ENCODE data around the gene DVL2. TPM values are rescaled to one million over a fixed set of nuclear protein-coding genes. Genes with fewer than 3 reads are reported as not detected.
A peak's percentile ranks its signal among the peaks of the same experiment; 100 is the strongest.

The DVL2 gene
- total RNA-seq, 1 experiment from 2014 or later, result 45.3 TPM

DNA sequence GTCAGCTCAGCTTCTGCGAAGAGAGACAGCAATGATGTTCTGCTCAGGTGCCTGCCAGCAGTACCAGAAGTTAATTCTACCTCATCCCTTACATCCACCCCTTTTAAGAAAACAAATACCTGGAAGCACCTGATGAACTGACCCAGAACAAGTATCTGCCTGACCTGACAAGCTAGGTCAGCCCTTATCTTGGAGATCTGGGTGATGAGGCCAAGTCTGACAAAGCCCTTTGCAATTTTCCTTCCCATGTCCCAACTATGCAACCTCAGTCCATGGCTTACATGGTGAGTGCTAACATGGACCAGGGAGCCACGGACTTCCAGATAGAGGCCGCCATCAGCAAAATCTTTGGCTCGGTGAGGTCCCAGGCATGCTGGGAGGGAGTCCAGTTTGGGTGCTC is 10.9 kb downstream of the DVL2 start:
- Histone ChIP-seq H3K27ac (no peak overlapping the region), H3K4me1 (replicated peaks) (peaks cover 22% of the 10 kb centered on the region), H3K36me3 (peaks cover 85% of the 10 kb centered on the region), H3K27me3 (replicated peaks) (no peaks in the 10 kb centered on the region), H3K9me3 (replicated peaks) (no peaks in the 10 kb centered on the region), H3K4me3 (no peak overlapping the region)
- DNase-seq (ENCODE audit: low read depth in 1 of 2, low spot score in 2 of 2), result no peak

DNA sequence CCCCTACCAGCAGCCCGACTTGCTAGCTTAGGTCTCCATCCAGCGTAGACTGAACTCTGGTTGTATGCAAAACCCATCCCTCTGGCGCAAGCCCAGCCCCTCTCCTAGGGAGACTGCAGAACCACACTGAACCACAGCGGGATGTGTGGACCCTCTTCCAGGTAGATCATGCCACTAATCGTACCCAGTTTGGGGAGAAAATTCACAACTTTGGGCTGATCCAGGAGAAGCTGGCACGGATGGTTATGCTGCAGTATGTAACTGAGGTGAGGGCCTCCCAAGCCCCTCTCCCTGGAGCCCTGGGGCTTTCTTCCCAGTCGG is 11.4 kb downstream of the DVL2 start:
- no peaks in the 10 kb centered on the region for H3K9me3 ChIP-seq (replicated peaks)
- no peak overlapping the region for H3K4me3 ChIP-seq
- no peaks in the 10 kb centered on the region for H3K27me3 ChIP-seq (replicated peaks)
- peak in 1 of 2 experiments; percentile 41 for DNase-seq (ENCODE audit: low read depth in 1 of 2, low spot score in 2 of 2)
- H3K27ac ChIP-seq, result no peak overlapping the region
- peaks cover 80% of the 10 kb centered on the region for H3K36me3 ChIP-seq
- H3K4me1 ChIP-seq (replicated peaks), result peaks cover 25% of the 10 kb centered on the region

DNA sequence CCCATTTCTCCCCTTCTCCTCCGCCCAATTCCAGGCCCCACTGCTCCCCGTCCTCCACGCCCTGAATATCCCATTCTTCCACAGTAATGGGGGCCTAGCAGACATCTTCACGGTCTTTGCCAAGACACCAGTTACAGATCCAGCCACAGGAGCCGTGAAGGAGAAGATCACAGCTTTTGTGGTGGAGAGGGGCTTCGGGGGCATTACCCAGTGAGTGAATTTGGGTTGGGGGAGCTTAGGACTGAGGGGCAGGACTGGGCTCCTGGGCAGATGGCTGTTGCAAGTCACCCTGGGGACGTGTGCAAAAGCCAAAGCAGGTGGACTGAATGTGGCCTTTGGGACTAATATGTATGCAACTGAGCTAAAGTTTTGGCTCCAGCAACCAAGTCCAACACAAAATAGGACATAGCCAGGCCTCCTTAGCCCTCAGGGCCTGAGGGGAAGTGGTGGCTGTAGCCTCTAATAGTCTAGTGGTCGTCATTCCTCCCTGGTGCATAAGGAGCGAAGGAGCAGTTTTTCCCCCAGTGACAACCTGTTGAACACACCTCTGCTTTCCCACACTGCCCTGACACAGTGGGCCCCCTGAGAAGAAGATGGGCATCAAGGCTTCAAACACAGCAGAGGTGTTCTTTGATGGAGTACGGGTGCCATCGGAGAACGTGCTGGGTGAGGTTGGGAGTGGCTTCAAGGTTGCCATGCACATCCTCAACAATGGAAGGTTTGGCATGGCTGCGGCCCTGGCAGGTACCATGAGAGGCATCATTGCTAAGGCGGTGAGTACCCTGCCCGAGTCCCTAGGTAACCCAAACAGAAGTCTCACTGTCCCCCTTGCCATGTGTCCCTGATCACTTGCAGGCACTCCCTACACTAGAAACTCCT is 12.0 kb downstream of the DVL2 start:
- Histone ChIP-seq H3K27me3 (replicated peaks) (no peaks in the 10 kb centered on the region), H3K9me3 (replicated peaks) (no peaks in the 10 kb centered on the region), H3K27ac (no peak overlapping the region), H3K36me3 (peaks cover 74% of the 10 kb centered on the region), H3K4me3 (no peak overlapping the region), H3K4me1 (replicated peaks) (peaks cover 29% of the 10 kb centered on the region)
- DNase-seq (ENCODE audit: low read depth in 1 of 2, low spot score in 2 of 2), result no peak

DNA sequence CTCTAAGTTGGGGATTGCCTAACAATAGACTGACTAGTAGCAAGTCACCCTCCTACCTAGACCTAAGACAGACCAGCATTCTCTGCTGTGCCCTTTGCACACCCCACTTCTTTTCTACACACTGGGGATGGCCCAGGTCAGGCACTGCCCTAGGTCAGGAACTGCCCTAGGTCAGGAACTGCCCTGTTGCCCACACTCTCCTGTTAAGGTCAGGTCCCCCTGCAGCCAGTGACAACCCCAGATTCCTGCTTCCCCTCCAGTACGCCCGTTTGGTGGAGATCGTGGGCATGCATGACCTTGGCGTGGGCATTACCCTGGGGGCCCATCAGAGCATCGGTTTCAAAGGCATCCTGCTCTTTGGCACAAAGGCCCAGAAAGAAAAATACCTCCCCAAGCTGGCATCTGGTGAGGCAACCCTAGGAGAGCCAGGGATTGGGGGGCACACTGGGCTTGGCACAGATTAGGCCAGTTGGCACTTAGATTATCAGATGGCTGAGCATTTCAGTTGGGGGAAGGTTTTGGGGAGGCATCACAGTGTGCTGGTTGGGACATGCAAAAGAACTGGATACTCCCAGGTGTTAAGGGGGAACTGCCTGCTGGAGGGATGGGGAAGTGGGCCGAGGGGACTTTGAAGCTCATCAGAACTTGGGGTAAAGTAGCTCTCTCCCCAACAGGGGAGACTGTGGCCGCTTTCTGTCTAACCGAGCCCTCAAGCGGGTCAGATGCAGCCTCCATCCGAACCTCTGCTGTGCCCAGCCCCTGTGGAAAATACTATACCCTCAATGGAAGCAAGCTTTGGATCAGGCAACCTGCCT is 12.8 kb downstream of the DVL2 start:
- H3K27me3 ChIP-seq (replicated peaks), result no peaks in the 10 kb centered on the region
- H3K36me3 ChIP-seq, result peaks cover 66% of the 10 kb centered on the region
- H3K4me3 ChIP-seq, result no peak overlapping the region
- no peak overlapping the region for H3K27ac ChIP-seq
- peaks cover 34% of the 10 kb centered on the region for H3K4me1 ChIP-seq (replicated peaks)
- no peak for DNase-seq (ENCODE audit: low read depth in 1 of 2, low spot score in 2 of 2)
- H3K9me3 ChIP-seq (replicated peaks), result no peaks in the 10 kb centered on the region

DNA sequence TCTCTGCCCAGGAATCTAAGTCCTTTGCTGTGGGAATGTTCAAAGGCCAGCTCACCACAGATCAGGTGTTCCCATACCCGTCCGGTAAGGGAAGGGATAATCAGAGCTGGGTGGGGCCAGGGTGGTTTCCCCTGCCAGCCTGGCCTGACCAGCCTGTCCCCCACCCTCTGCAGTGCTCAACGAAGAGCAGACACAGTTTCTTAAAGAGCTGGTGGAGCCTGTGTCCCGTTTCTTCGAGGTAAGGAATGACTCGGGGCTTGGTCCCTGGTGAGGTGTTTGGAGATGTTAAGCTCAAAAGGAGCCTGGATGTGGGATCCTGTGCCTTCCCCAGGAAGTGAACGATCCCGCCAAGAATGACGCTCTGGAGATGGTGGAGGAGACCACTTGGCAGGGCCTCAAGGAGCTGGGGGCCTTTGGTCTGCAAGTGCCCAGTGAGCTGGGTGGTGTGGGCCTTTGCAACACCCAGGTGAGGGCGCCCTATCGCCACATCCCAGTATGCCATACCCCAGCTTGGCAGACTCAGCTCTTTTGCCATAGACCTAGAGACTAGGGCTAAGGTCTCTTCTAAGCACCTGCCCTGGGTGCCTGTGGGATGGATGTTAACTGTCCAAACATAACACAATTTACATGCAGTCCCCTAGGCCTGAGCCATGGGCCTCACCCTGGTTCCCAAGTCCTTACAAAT is 13.6 kb downstream of the DVL2 start:
- DNase-seq (ENCODE audit: low read depth in 1 of 2, low spot score in 2 of 2), result peak; percentile 38 to 59
- peak overlapping the region; percentile 90 for H3K4me3 ChIP-seq

DNA sequence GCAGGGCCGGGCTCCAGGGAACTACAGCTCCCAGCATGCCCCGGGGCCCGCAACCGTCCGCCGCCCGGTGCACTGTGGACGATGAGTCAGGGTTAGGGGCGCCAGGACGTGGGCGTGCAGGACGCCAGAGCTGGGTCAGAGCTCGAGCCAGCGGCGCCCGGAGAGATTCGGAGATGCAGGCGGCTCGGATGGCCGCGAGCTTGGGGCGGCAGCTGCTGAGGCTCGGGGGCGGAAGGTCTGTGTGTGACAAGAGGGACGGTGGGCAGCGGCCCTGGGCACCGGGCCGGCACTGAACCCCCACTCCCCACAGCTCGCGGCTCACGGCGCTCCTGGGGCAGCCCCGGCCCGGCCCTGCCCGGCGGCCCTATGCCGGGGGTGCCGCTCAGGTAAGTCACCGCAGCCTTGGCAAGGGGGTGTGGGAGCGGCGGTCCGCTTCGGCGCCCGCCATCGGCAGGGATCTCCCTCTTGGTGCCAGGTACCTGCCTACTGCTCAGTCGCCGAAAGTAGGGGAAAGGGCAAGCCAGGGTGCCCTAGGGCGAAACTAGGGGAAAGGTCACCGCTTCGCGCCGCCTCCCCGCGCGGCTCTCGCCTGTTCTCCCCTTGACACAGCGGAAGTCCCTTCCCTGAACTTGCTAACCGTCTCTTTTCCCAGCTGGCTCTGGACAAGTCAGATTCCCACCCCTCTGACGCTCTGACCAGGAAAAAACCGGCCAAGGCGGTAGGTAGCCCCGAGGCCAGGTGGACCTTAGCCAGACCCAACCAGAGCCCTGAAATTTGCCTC is 14.3 kb downstream of the DVL2 start, which contains the start of the genes ACADVL and DLG4:
Gene ACADVL, plus strand, starts transcription at position 127 of the 781 bp plus-strand sequence. Its CDS starts 47 bp downstream, at position 174.
Gene DLG4, minus strand, starts transcription at position 25 of the 781 bp plus-strand sequence.
- Histone ChIP-seq H3K4me1 (replicated peaks) (peaks cover 47% of the 10 kb centered on the region), H3K9me3 (replicated peaks) (no peaks in the 10 kb centered on the region), H3K4me3 (peak within 1 kb of the TSS; percentile 90), H3K27ac (peak within 1 kb of the TSS; percentile 80), H3K36me3 (peaks cover 51% of the 10 kb centered on the region), H3K27me3 (replicated peaks) (no peaks in the 10 kb centered on the region)
- DNase-seq (ENCODE audit: low read depth in 1 of 2, low spot score in 2 of 2), result peak; percentile 81 to 91

More for the DNA sequence above, 13.6 kb downstream of the DVL2 start:
- H3K9me3 ChIP-seq (replicated peaks), result no peaks in the 10 kb centered on the region
- no peaks in the 10 kb centered on the region for H3K27me3 ChIP-seq (replicated peaks)
- H3K4me1 ChIP-seq (replicated peaks), result peaks cover 41% of the 10 kb centered on the region
- H3K36me3 ChIP-seq, result peaks cover 58% of the 10 kb centered on the region
- peak overlapping the region; percentile 80 for H3K27ac ChIP-seq

DNA sequence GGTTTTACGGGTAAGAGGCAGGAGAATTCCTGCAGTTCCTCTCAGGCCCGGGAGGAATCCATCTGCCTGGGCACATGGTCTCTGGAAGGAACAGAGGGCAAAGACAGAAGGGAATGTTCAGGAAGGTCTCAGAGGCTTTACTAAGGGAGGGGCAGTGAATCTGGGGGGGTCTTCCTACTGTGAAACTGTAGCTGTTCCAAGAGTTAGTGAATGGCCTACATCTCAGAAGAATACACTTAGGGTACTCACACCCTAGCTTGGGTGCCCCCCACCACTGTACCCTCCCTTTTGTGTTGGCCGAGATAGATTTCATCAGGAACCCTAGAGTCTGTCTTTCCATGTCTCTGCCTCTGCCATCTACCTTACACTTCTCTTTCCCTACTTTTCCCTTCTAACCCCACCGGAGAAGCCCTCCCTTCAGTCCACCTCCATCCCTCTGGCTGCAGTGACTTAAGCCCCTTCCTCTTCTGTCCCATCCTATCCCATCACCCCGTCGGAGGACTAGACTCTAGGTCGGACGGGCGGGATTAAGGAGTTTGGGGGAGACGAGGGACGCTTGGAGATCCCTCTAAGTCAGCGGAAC is 15.0 kb downstream of the DVL2 start:
- peaks cover 52% of the 10 kb centered on the region for H3K4me1 ChIP-seq (replicated peaks)
- no peaks in the 10 kb centered on the region for H3K27me3 ChIP-seq (replicated peaks)
- peak overlapping the region; percentile 80 for H3K27ac ChIP-seq
- no peak for DNase-seq (ENCODE audit: low read depth in 1 of 2, low spot score in 2 of 2)
- H3K9me3 ChIP-seq (replicated peaks), result no peaks in the 10 kb centered on the region
- peak overlapping the region; percentile 90 for H3K4me3 ChIP-seq
- H3K36me3 ChIP-seq, result peaks cover 47% of the 10 kb centered on the region

DNA sequence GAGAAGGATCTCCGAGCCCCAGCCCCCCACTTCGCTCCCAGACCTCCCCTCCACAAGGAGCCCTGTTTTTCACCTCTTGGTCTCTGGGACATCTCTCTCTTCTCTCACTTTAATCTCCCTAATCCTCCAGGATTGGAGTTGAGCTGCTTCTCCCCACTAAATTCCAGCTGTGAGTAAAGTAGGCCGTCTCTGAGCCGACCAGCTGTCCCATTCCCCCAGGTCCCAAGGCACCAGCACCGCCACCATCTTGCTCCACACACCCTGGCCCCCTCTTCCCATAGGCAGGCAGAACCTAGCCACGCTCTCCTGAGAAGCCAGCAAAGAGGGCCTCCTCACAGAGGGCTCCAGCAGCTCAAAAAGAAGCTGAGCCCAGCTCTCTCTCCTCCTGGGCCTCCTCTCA is 15.6 kb downstream of the DVL2 start:
- peaks cover 41% of the 10 kb centered on the region for H3K36me3 ChIP-seq
- DNase-seq (ENCODE audit: low read depth in 1 of 2, low spot score in 2 of 2), result no peak
- peaks cover 57% of the 10 kb centered on the region for H3K4me1 ChIP-seq (replicated peaks)
- no peaks in the 10 kb centered on the region for H3K9me3 ChIP-seq (replicated peaks)
- no peak overlapping the region for H3K4me3 ChIP-seq
- no peak overlapping the region for H3K27ac ChIP-seq
- no peaks in the 10 kb centered on the region for H3K27me3 ChIP-seq (replicated peaks)

DNA sequence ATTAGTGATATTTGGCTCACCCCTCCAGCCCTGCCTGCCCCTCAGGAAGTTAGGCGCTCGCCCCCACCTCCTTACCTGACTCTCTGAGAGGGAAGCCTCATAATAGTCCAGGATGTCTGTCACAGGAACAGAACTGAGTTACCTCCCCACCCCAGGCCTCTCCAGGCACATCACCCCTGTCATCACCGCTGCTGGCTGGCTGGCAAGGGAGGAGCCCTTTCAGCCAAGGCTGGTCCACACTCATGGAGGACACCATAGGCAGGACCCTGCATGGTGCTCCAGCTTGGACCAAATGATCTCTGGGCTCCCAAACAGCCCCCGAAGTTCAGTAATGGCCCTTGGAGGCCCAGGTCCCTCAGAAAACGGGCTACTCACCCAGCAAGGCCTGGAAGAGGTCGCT is 16.2 kb downstream of the DVL2 start:
- Histone ChIP-seq H3K27me3 (replicated peaks) (no peaks in the 10 kb centered on the region), H3K4me1 (replicated peaks) (peaks cover 59% of the 10 kb centered on the region), H3K9me3 (replicated peaks) (no peaks in the 10 kb centered on the region), H3K4me3 (no peak overlapping the region; the same call in 1 of the 2 replicates), H3K36me3 (peaks cover 35% of the 10 kb centered on the region), H3K27ac (no peak overlapping the region)
- no peak for DNase-seq (ENCODE audit: low read depth in 1 of 2, low spot score in 2 of 2)

DNA sequence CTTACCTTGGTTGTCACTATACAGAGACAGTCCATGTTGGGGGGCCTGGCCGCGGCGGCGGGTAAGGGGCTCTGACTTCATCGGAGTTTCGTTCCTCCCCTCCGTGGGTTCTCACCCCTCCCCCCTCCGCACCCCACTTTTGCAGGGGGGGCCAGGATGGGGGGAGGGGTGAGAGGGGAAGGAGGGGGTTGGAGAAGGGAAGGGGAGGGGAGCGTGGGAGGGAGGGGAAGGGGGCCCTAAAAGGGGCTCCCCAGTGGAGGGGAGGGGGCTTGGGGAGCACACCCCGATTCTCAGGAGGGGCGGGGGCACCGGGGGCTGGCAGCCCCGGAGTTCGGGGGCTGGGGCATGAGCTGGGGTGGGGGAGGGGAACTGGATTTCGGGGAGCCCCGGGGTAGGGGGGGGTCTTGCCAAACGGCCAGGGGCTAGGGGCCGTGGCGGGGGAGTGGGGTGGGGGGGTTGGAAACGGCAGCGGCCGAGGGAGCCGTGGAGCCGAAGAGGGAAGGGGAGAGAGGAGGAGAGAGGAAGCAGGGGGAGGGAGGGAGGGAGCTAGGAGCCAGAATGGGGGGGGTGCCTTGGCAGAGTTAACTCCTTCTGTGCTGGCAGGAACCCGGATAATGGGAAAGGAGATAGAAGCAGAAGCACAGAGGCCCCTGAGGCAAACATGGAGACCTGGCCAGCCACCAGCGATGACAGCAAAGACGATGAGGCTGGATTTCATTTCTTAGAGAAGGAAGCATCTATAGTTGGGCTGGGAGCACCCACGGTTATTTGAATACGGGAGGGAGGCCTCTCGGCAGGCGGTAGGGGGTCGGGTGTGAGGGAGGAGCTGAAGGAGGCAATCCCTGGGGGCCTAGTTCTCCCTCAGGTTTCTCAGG is 17.0 kb downstream of the DVL2 start:
- H3K9me3 ChIP-seq (replicated peaks), result no peaks in the 10 kb centered on the region
- no peak overlapping the region for H3K27ac ChIP-seq
- no peak for DNase-seq (ENCODE audit: low read depth in 1 of 2, low spot score in 2 of 2)
- peaks cover 27% of the 10 kb centered on the region for H3K36me3 ChIP-seq
- peaks cover 59% of the 10 kb centered on the region for H3K4me1 ChIP-seq (replicated peaks)
- H3K4me3 ChIP-seq, result peak overlapping the region; percentile 26
- H3K27me3 ChIP-seq (replicated peaks), result no peaks in the 10 kb centered on the region

DNA sequence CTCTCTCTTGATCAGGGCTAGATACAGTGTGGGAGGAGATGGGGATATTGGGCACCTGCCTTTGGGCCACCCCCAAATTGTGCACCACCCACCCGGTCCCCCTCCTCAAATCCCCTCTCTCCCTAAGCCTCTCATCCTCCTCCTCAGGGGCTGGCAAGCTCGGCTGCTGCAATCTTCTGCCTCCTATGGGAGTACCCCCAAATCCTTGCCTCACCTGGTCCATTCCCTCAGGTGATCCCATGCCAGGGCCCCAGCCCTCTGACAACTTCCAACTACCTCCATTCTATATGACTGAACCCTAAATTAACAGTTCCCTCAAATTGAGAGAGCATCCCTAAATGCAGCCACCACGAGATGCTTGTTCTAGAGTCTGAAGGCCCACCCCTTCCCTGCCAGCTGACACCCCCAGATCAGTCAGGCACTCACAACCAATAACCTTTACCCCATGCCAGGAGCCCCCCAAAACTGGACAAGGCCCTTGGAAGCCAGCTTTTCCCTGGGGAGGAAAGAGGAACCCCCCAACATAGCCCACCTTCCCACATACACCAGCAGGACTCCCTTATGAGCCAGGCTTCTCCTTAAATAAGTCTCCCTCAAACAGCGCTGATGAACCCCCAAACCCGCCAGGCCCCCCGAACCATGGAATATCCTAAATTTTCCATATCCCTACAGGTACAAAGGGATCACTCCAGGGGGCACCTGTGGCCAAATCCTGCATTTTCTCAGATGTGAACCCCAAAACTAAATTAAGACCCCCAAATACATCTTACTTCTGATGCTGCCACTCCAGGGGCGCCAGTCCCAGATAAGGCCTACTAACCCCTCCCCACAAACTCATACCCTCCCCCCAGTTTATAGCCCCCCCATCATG is 17.8 kb downstream of the DVL2 start:
- Histone ChIP-seq H3K4me1 (replicated peaks) (peaks cover 58% of the 10 kb centered on the region), H3K27ac (no peak overlapping the region)

More for the DNA sequence above, 17.8 kb downstream of the DVL2 start:
- peaks cover 18% of the 10 kb centered on the region for H3K36me3 ChIP-seq
- no peak for DNase-seq (ENCODE audit: low read depth in 1 of 2, low spot score in 2 of 2)
- no peaks in the 10 kb centered on the region for H3K9me3 ChIP-seq (replicated peaks)
- peak overlapping the region; percentile 24 for H3K4me3 ChIP-seq
- H3K27me3 ChIP-seq (replicated peaks), result no peaks in the 10 kb centered on the region
